Measurements from ENCODE around the gene NOXO1.

DNA sequence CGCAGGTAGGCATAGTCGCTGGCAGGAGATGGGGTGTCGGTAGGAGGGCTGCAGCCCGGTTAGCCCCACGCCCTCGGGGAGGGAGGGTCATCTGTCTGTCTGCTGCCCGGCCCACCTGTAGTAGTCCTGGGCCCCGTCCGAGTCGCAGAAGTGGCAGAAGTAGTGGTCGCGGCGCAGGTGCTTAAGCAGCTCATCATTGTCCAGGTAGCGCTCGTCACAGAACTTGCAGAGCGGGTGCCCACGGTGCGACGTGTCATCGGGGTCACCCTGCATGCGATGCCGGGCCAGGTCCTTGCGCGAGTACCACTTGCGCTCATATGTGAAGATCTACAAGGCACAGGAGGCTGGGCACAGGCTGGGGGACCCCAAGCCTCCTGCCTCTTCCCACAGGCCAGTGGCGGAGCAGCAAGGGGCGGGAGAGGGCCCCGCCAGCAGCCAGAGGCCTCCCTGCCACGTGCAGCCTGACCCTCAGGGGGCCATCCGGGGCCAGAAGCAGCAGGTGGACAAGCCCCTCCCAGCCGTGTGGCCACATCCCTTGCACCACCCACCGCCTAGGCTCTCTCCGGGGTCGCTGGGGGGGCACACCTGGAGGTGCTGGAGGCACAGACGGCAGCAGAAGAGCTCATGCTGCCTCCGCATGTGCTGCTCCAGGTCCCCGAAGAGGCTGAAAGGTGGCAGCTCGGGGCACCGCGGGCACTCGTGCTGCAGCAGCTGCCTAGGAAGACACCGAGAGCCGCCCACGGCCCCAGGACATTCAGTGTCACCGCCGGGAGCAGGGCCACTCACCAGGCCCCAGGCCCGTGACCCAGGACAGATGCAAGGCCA is 21.3 kb upstream of the NOXO1 start:
- TF ChIP-seq, protein P1, sequence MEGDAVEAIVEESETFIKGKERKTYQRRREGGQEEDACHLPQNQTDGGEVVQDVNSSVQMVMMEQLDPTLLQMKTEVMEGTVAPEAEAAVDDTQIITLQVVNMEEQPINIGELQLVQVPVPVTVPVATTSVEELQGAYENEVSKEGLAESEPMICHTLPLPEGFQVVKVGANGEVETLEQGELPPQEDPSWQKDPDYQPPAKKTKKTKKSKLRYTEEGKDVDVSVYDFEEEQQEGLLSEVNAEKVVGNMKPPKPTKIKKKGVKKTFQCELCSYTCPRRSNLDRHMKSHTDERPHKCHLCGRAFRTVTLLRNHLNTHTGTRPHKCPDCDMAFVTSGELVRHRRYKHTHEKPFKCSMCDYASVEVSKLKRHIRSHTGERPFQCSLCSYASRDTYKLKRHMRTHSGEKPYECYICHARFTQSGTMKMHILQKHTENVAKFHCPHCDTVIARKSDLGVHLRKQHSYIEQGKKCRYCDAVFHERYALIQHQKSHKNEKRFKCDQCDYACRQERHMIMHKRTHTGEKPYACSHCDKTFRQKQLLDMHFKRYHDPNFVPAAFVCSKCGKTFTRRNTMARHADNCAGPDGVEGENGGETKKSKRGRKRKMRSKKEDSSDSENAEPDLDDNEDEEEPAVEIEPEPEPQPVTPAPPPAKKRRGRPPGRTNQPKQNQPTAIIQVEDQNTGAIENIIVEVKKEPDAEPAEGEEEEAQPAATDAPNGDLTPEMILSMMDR (IDR thresholded peaks at IDR 0.05) = no peak
- no peak for TF ChIP-seq POLR2A (IDR thresholded peaks at IDR 0.05)

Measured in heart left ventricle (tissue), 13 donors.